Astrocyte of the cerebellum (primary cell): ENCODE data around the gene STYXL2.

Source experiments
- DNase-seq: peaks from one replicate; pipeline ENCODE4 v3.0.0-alpha.2; 2011; ENCODE audit warnings: low read depth
- H3K4me3 ChIP-seq: 2 replicates; pipeline ENCODE4 v1.5.1; 2011; ENCODE audit warnings: mild to moderate bottlenecking, low read depth, low read length, moderate library complexity
- CTCF ChIP-seq: IDR thresholded peaks from 2 replicates; pipeline ENCODE4 v1.5.1; 2012; ENCODE audit warnings: low read length, low read depth, moderate library complexity, mild to moderate bottlenecking; ENCODE audit errors: missing control alignments
- in situ Hi-C: cut with HindIII; loops from 2 replicates; pipeline ENCODE4 v1.10.0; 2017; ENCODE audit warnings: low sequenced_read_pairs

STYXL2 gene

DNA sequence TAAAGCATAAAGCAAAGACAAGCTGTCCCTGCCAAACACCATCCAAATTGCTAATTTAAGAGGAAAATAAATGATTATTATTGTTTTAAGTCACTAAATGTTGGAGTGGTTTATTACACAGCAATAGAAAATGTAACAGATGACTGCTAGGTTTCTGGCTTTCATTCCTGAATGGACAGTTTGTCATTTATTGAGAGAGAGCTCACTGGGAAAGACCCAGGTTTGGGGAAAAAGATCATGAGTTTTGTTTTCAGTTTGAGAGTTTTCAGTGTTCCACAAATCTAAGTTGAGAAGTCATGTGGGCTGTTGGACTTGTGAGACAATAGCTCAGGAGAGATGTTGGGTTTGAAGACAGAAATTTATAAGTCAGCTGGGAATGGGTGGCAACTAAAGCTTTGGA is 9.1 kb upstream of the STYXL2 start:
- in situ Hi-C loops = no loop called here
- TF ChIP-seq CTCF = no peak
- no peak overlapping the region for H3K4me3 ChIP-seq
- no peak for DNase-seq

GRCh38 chr1:167086033-167086432 is 7.8 kb upstream of the STYXL2 start:
- in situ Hi-C loops = no loop called here
- no peak for DNase-seq
- no peak for TF ChIP-seq CTCF
- no peak overlapping the region for H3K4me3 ChIP-seq

- no peak for TF ChIP-seq CTCF
- in situ Hi-C loops = no loop called here
- H3K4me3 ChIP-seq = no peak overlapping the region
- DNase-seq = no peak
Observed at GRCh38 chr1:167086768-167087167, 7.1 kb upstream of the STYXL2 start.

DNA sequence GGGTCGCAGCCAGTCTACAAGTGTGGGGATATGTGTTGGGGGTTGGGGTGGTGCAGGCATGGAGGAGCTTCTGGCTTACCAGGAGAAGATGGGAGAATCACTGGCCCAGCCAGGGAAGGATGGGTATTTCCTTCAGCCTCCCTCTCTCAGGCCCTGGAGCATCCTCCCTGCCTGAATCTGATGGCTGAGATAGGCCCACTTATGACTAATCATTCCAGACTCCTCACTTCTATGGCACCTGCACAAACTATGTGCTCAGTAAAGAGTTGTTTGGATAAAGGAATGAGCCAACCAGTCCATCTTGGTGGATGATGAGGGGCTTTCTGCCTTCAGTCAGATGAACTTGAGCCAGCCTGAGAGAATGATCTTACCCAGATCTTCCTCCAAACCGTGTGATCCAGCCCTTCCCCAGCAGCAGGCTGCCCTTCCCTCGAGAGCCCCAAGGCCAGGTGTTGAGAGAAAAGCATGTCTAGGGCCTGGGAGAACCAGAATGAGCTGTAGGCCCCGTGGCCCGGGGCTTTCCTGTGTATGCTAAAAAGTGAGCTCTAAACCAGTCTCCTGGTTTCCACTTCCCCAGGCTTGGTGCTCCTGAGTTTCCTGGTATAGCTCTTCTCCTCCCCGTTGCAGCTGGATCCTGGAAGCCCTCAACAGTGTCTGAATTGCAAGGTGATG is 5.0 kb upstream of the STYXL2 start:
- H3K4me3 ChIP-seq = no peak overlapping the region
- no peak for TF ChIP-seq CTCF
- in situ Hi-C loops = no loop called here
- no peak for DNase-seq

DNA sequence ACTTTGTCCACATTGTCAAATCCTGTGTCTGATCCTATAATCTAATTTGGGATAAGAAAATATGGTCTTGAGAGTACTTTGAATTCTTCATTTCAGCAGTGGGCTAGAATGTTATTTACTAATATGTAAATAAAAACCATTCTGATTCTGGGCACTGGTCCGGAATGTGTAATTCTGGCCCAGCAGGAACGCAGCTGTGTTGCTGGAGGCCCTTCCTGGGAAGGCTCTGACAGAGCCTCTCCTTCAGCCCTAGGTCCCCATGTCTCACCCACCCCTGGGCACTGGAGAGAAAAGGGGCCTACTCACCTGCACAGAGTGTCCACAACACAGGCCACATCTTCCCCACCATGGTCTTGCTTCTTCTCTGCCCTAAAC is 3.9 kb upstream of the STYXL2 start:
- in situ Hi-C loops = no loop called here
- DNase-seq = no peak
- no peak overlapping the region for H3K4me3 ChIP-seq
- no peak for TF ChIP-seq CTCF

GRCh38 chr1:167090314-167090942 is 3.4 kb upstream of the STYXL2 start, which contains the start of gene GPA33:
GPA33 (minus strand) TSS chr1:167090377; CDS start chr1:167090287, 90 bp downstream.
- DNase-seq = no peak
- H3K4me3 ChIP-seq = no peak within 1 kb of the TSS
- in situ Hi-C loops = no loop called here
- TF ChIP-seq CTCF = no peak

DNA sequence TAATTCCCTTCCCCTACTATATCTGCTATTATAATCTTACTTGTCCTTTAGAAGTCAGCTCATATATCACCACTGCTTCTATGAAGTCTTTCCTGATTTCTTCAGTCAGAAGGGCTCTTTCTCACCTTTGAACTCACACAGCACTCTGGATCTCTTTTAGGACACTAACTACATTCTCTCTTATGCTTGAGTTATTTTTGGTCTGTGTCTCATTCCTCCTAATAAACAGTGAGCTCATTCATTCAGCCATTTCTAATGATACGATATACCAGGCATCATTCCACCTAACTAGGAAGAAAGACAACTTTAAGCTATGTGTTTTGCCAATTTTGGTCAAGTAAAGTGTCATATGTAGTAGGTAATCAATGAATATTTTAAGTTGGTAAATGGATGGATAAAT is 1.2 kb upstream of the STYXL2 start:
- DNase-seq = no peak
- in situ Hi-C loops = no loop called here
- H3K4me3 ChIP-seq = no peak overlapping the region
- TF ChIP-seq CTCF = no peak
